HEK293 (cell line): ENCODE results near the gene FFAR2.
"Not testable (repeated sequence)": the region's sequence is repeated elsewhere in the genome, so short reads cannot be mapped to it uniquely, and the experiment has no call there.

Experiments
- YY2 ChIP-seq: fragments of 450-650 bp; formaldehyde crosslinking; IDR thresholded peaks from 2 replicates; pipeline ENCODE4 v1.5.1; 2016; ENCODE audit warnings: missing biosample characterization, missing genetic modification characterization
- TF ChIP-seq, protein P1 (sequence below): fragments of 450-650 bp; formaldehyde crosslinking; IDR thresholded peaks from 2 replicates; pipeline ENCODE4 v1.5.1; 2016; ENCODE audit warnings: missing biosample characterization, missing genetic modification characterization

DNA sequence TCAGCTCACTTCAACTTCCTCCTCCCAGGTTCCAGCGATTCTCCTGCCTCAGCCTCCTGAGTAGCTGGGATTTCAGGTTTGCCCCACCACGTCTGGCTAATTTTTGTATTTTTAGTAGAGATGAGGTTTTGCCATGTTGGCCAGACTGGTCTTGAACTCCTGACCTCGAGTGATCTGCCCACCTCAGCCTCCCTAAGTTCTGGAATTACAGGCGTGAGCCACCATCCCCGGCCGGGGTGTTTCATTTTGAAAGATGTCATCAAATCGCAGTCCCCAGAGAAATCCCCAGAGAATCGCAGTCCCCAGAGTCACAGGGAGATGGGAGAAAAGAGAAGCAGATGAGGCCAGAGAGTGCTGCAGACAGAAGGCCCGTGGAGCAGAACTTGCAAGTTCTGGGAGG lies 46.6 kb upstream of the FFAR2 start:
- TF ChIP-seq, protein P1, sequence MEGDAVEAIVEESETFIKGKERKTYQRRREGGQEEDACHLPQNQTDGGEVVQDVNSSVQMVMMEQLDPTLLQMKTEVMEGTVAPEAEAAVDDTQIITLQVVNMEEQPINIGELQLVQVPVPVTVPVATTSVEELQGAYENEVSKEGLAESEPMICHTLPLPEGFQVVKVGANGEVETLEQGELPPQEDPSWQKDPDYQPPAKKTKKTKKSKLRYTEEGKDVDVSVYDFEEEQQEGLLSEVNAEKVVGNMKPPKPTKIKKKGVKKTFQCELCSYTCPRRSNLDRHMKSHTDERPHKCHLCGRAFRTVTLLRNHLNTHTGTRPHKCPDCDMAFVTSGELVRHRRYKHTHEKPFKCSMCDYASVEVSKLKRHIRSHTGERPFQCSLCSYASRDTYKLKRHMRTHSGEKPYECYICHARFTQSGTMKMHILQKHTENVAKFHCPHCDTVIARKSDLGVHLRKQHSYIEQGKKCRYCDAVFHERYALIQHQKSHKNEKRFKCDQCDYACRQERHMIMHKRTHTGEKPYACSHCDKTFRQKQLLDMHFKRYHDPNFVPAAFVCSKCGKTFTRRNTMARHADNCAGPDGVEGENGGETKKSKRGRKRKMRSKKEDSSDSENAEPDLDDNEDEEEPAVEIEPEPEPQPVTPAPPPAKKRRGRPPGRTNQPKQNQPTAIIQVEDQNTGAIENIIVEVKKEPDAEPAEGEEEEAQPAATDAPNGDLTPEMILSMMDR: not testable (repeated sequence)
- not testable (repeated sequence) for TF ChIP-seq YY2 (tag by site-specific recombination)
